B cell (primary cell): ENCODE measurements around the gene TNFAIP8L1. TPM values are rescaled to one million over a fixed set of nuclear protein-coding genes. Genes with fewer than 3 reads are reported as not detected.

Experiments used
- ATAC-seq: fragments of 200-7000 bp; cut with Tn5 transposase; one replicate; pipeline ENCODE4 v1.10.0; 2021; ENCODE audit warnings: low read depth, mild to moderate bottlenecking, moderate number of reproducible peaks, moderate library complexity
- CTCF ChIA-PET: fragments of 350-600 bp; sonication (Branson Sonifier 250); formaldehyde crosslinking; loops from one replicate; lab custom pipeline; 2021; ENCODE audit warnings: antibody characterized with exemption, inconsistent platforms; lab: Charles Lee
- POLR2A ChIA-PET: fragments of 350-600 bp; sonication (Branson Sonifier 250); formaldehyde crosslinking; loops from one replicate; lab custom pipeline; 2021; ENCODE audit warnings: antibody characterized with exemption; lab: Charles Lee
- DNase-seq: peaks from one replicate; pipeline ENCODE4 v3.0.0; 2013
- H2AFZ ChIP-seq: 2 replicates; pipeline ENCODE4 v1.6.1; 2012; ENCODE audit warnings: mild to moderate bottlenecking, low read depth, low read length; ENCODE audit not compliant: insufficient read depth, poor library complexity, severe bottlenecking
- H3K27ac ChIP-seq, 2 donors: 1 replicate in 1 of 2; 2 replicates in 1 of 2; pipeline ENCODE4 v1.5.1; 2012 to 2013; ENCODE audit warnings: low read length in 2 of 2, mild to moderate bottlenecking in 2 of 2, moderate library complexity in 1 of 2
- H3K27me3 ChIP-seq, 4 experiments: fragments of 200-600 bp in 1 of 4; sonication (generic) in 1 of 4; replicated peaks in 1 of 4; 1 replicate in 2 of 4; 2 replicates in 2 of 4; pipeline versions ENCODE4 v1.6.1 to v1.7.0; 2013 to 2016; ENCODE audit warnings: low read length in 3 of 4, mild to moderate bottlenecking in 2 of 4, mixed read lengths in 1 of 4, moderate library complexity in 1 of 4; ENCODE audit not compliant: insufficient read depth in 4 of 4, control insufficient read depth in 3 of 4; ENCODE audit errors: control extremely low read depth in 1 of 4
- H3K36me3 ChIP-seq, 2 experiments: replicated peaks in 1 of 2; 1 replicate in 1 of 2; 2 replicates in 1 of 2; pipeline versions ENCODE4 v1.6.1 to v1.7.1; 2013; ENCODE audit warnings: low read length in 1 of 2; ENCODE audit not compliant: insufficient read depth in 2 of 2, control insufficient read depth in 1 of 2; ENCODE audit errors: control extremely low read depth in 1 of 2, extremely low read depth in 1 of 2
- H3K4me1 ChIP-seq, 2 donors: fragments of 200-600 bp in 1 of 2; sonication (generic) in 1 of 2; 1 replicate in 1 of 2; 2 replicates in 1 of 2; pipeline versions ENCODE4 v1.5.1 to v1.6.1; 2013 to 2017; ENCODE audit warnings: low read length in 2 of 2; ENCODE audit not compliant: control insufficient read depth in 2 of 2, insufficient read depth in 2 of 2
- H3K4me2 ChIP-seq: replicated peaks from 2 replicates; pipeline ENCODE3; 2012; ENCODE audit warnings: mild to moderate bottlenecking, low read depth, low read length; ENCODE audit not compliant: poor library complexity, severe bottlenecking
- H3K4me3 ChIP-seq, 5 experiments: fragments of 200-600 bp in 1 of 5; sonication (generic) in 1 of 5; 1 replicate in 3 of 5; 2 replicates in 2 of 5; pipeline versions ENCODE4 v1.5.1 to v1.7.0; 2011 to 2016; ENCODE audit warnings: low read length in 4 of 5, mild to moderate bottlenecking in 4 of 5, low read depth in 2 of 5, control low read depth in 1 of 5, moderate library complexity in 1 of 5; ENCODE audit not compliant: insufficient read depth in 1 of 5; ENCODE audit errors: control extremely low read depth in 1 of 5, extremely low read depth in 1 of 5
- H3K79me2 ChIP-seq: fragments of 200-600 bp; sonication (generic); one replicate; pipeline ENCODE4 v1.6.0; 2016; ENCODE audit warnings: low read length; ENCODE audit not compliant: control insufficient read depth, insufficient read depth
- H3K9ac ChIP-seq: fragments of 200-600 bp; sonication (generic); 2 replicates; pipeline ENCODE4 v1.6.1; 2017; ENCODE audit warnings: mild to moderate bottlenecking, low read length, moderate library complexity
- H3K9me3 ChIP-seq, 3 donors: one replicate each; pipeline versions ENCODE4 v1.6.1 to v1.7.1; 2013; ENCODE audit warnings: low read length in 2 of 3; ENCODE audit not compliant: control insufficient read depth in 2 of 3, insufficient read depth in 1 of 3; ENCODE audit errors: control extremely low read depth in 1 of 3
- H4K20me1 ChIP-seq: 2 replicates; pipeline ENCODE4 v1.6.0; 2012; ENCODE audit warnings: mild to moderate bottlenecking, low read length; ENCODE audit not compliant: insufficient read depth, control insufficient read depth, poor library complexity, severe bottlenecking
- H3K27ac Mint-ChIP-seq: one replicate; pipeline ENCODE4 v1.8.0; 2021; ENCODE audit warnings: mixed read lengths
- H3K27me3 Mint-ChIP-seq: one replicate; pipeline ENCODE4 v1.8.0; 2021; ENCODE audit warnings: mixed read lengths
- H3K4me1 Mint-ChIP-seq: one replicate; pipeline ENCODE4 v1.8.0; 2021; ENCODE audit warnings: mixed read lengths
- H3K4me3 Mint-ChIP-seq: one replicate; pipeline ENCODE4 v1.8.0; 2021; ENCODE audit warnings: mixed read lengths
- H3K9me3 Mint-ChIP-seq: one replicate; pipeline ENCODE4 v1.8.0; 2022; ENCODE audit warnings: mixed read lengths; ENCODE audit not compliant: insufficient read depth
- EZH2 ChIP-seq: IDR thresholded peaks from 2 replicates; pipeline ENCODE4 v1.6.1; 2012; ENCODE audit warnings: borderline replicate concordance, low read depth, mild to moderate bottlenecking, moderate library complexity, low read length; ENCODE audit not compliant: insufficient read depth, poor library complexity, severe bottlenecking
- WGBS: methylation state at CpG from one replicate; pipeline ENCODE4 v1.1.5; 2013; ENCODE audit warnings: missing lambda C conversion rate; ENCODE audit not compliant: insufficient coverage; 5-methylcytosine and 5-hydroxymethylcytosine counted together
- intact Hi-C: fragments of 100-400 bp; cut with micrococcal nuclease; formaldehyde crosslinking; loops from one replicate; pipeline ENCODE4 v1.10.0; 2022
- polyA plus RNA-seq: library from polyadenylated mRNA; depleted of rRNA; stranded (reverse); fragments of >200 nt; gene quantifications from 2 replicates; pipeline ENCODE4 v1.2.3, GENCODE V29; 2012
- total RNA-seq, 2 donors: library from RNA; stranded (reverse); fragments of 120-200 nt in 1 of 2; gene quantifications; 1 replicate in 1 of 2; 2 replicates in 1 of 2; pipeline versions ENCODE4 v1.2.3 to v1.2.4, GENCODE V29; 2013 to 2022
- TF ChIP-seq, protein P1 (sequence below): fragments of 200-600 bp; IDR thresholded peaks from one replicate; pipeline ENCODE4 v1.8.0; 2022; ENCODE audit warnings: antibody characterized with exemption, mild to moderate bottlenecking

TNFAIP8L1 gene
- total and polyA plus RNA-seq, 2 donors (not counting 1 experiment from before 2014, with no cell fraction given), result 9.1 to 20.9 TPM

DNA sequence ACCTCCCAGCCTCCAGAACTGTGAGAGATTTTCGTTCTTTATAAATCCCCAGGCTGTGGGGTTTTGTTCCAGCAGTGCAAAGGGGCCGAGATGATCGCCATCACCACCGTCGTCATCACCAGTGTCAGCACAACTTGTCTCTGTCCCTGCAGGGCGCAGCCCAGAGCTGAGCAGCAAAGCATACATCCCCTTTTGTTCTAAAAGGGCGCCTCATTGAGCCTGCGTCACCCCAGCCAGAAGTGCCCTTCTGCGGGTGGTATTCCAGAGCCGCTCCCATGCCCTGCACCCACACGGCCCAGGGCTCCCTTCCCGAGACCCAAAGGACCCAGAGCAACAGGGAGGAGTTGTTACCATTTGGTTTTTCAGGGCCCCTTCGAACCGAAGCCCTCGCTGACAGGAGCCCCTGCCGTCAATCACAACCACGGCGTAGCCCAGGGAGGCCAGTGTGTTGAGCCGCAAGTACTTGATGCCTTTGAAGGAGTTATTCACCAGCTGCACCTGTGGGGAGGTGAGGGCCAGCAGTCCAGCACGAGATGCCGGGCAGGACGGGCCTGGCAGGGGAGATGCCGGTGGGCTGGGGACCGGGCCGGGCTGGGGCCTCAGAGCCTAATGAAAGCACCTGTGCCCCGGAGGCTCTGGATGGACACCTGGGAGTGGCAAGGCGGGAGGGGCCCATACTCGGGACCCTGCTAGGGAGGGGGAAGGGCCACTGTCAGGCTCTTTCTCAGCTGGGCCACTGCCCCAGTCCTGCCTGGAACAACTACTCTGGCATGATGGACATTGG, 45.2 kb downstream of the TNFAIP8L1 start:
- Histone ChIP-seq H3K27ac (no peak overlapping the region), H3K27me3 (no peaks in the 10 kb centered on the region), H3K79me2 (no peaks in the 10 kb centered on the region), H3K9ac (no peak overlapping the region), H3K9me3 (no peaks in the 10 kb centered on the region), H2AFZ (no peak overlapping the region), H3K4me2 (no peak overlapping the region), H3K4me1 (no peaks in the 10 kb centered on the region), H3K4me3 (no peak overlapping the region), H3K36me3 (peaks cover 0 to 62% of the 10 kb centered on the region in 2 experiments), H4K20me1 (no peaks in the 10 kb centered on the region)
- H3K4me3 Mint-ChIP-seq, result no peak overlapping the region
- ChIA-PET POLR2A (no interaction called here), CTCF (no interaction called here)
- ATAC-seq (no peak), DNase-seq (no peak)
- no peak for TF ChIP-seq EZH2
- TF ChIP-seq, protein P1, sequence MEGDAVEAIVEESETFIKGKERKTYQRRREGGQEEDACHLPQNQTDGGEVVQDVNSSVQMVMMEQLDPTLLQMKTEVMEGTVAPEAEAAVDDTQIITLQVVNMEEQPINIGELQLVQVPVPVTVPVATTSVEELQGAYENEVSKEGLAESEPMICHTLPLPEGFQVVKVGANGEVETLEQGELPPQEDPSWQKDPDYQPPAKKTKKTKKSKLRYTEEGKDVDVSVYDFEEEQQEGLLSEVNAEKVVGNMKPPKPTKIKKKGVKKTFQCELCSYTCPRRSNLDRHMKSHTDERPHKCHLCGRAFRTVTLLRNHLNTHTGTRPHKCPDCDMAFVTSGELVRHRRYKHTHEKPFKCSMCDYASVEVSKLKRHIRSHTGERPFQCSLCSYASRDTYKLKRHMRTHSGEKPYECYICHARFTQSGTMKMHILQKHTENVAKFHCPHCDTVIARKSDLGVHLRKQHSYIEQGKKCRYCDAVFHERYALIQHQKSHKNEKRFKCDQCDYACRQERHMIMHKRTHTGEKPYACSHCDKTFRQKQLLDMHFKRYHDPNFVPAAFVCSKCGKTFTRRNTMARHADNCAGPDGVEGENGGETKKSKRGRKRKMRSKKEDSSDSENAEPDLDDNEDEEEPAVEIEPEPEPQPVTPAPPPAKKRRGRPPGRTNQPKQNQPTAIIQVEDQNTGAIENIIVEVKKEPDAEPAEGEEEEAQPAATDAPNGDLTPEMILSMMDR, result no peak
- no peaks in the 10 kb centered on the region for H3K27me3 Mint-ChIP-seq
- H3K9me3 Mint-ChIP-seq, result no peaks in the 10 kb centered on the region
- H3K4me1 Mint-ChIP-seq, result no peaks in the 10 kb centered on the region
- H3K27ac Mint-ChIP-seq, result no peak overlapping the region
- intact Hi-C loops, result no loop called here
- 98% methylated on average over 28 of the region's 28 CpGs for WGBS

DNA sequence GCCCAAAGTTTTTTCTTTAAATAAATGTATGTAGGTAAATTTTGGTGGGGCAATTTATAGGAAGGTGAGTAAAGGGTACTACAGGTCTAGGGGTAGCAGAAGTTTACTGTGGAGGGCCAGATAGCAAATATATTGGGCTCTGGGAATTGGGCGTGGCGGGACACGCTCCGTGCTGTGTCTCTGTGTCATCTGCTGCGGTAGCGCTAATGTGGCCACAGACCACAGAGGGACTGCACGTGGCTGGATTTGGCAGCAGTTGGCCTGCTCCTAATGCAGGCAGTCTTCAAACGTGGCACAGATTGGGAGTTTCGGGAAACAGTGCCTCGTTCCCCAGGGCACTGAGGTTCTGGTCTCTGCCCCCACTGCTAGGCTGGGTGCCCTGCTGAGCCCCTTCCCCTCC, 47.4 kb downstream of the TNFAIP8L1 start:
- no peaks in the 10 kb centered on the region for H3K27me3 ChIP-seq
- CTCF ChIA-PET, result no interaction called here
- no peak for TF ChIP-seq EZH2
- TF ChIP-seq, protein P1, result no peak
- no peak overlapping the region for H3K27ac Mint-ChIP-seq
- H3K4me2 ChIP-seq, result no peak overlapping the region
- H3K79me2 ChIP-seq, result no peaks in the 10 kb centered on the region
- no peak overlapping the region for H3K4me3 ChIP-seq
- no peak overlapping the region for H3K4me3 Mint-ChIP-seq
- no peak overlapping the region for H3K27ac ChIP-seq
- H3K4me1 Mint-ChIP-seq, result no peaks in the 10 kb centered on the region
- ATAC-seq, result no peak
- no peak overlapping the region for H3K9ac ChIP-seq
- DNase-seq, result no peak
- H3K27me3 Mint-ChIP-seq, result no peaks in the 10 kb centered on the region
- no peaks in the 10 kb centered on the region for H3K9me3 ChIP-seq
- H3K9me3 Mint-ChIP-seq, result no peaks in the 10 kb centered on the region
- POLR2A ChIA-PET, result no interaction called here
- WGBS, result 95% methylated on average over 10 of the region's 10 CpGs
- intact Hi-C loops, result no loop called here
- no peaks in the 10 kb centered on the region for H4K20me1 ChIP-seq
- no peaks in the 10 kb centered on the region for H3K4me1 ChIP-seq
- H2AFZ ChIP-seq, result no peak overlapping the region
- H3K36me3 ChIP-seq, result peaks cover 0 to 79% of the 10 kb centered on the region in 2 experiments
